Fibroblast of lung (primary cell): ENCODE measurements around the gene MARCKSL1.

Source experiments
- CTCF ChIP-seq, 2 donors: IDR thresholded peaks in 1 of 2; conservative IDR thresholded peaks in 1 of 2; 1 replicate in 1 of 2; 2 replicates in 1 of 2; pipeline ENCODE4 v1.5.1; 2011 to 2012; ENCODE audit warnings: low read length in 2 of 2, control low read depth in 1 of 2, inconsistent platforms in 1 of 2, low read depth in 1 of 2, mild to moderate bottlenecking in 1 of 2
- EZH2 ChIP-seq: IDR thresholded peaks from 2 replicates; pipeline ENCODE4 v1.5.1; 2012; ENCODE audit warnings: low read length, control low read depth, mild to moderate bottlenecking; ENCODE audit errors: missing control alignments

DNA sequence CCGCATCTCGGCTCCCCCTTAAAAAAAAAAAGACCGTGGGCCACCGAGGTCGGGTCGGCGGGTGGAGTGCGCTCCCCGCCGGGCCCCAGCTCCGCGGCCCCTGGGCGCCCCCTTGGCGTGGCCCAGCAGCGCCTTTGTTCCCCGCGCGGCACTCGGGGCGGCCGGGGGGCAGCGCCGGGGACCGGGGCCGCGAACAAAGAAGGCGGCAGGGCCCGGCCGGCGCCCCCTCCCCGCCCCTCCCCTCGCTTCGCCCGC is 571 bp downstream of the MARCKSL1 start:
- TF ChIP-seq CTCF (conservative IDR thresholded peaks at IDR 0.05 in 1 of 2, IDR thresholded peaks at IDR 0.05 in 1 of 2; ENCODE audit: low read depth in 1 of 2, low read length in 2 of 2): no peak
- TF ChIP-seq EZH2: no peak
